GM12878 (cell line): ENCODE results near the gene DIAPH1. TPM values are rescaled to one million over a fixed set of nuclear protein-coding genes. Genes with fewer than 3 reads are reported as not detected.

ENCODE experiments used
- ATAC-seq: fragments of 200-7000 bp; cut with Tn5 transposase; 3 replicates; pipeline ENCODE4 v1.9.1; 2020; ENCODE audit warnings: mild to moderate bottlenecking, moderate library complexity
- BruUV-seq: library from RNA; stranded (reverse); fragments of 400-500 nt; replicated peaks from 2 replicates; lab custom pipeline; 2021; lab: Mats Ljungman, UMichigan
- CTCF ChIA-PET: fragments of 300-600 bp; sonication (Branson Sonifier 250); formaldehyde crosslinking; extraction: SDS; loops from one replicate; lab custom pipeline; 2021; ENCODE audit warnings: inconsistent platforms; lab: Yijun Ruan, JAX
- POLR2A ChIA-PET: fragments of 350-600 bp; formaldehyde crosslinking; extraction: SDS; loops from one replicate; lab custom pipeline; 2021; ENCODE audit warnings: inconsistent platforms; lab: Charles Lee
- RAD21 ChIA-PET: fragments of 300-600 bp; sonication (Branson Sonifier 250); formaldehyde crosslinking; loops from one replicate; lab custom pipeline; 2023; ENCODE audit warnings: antibody characterized with exemption; ENCODE audit not compliant: unreplicated experiment; lab: Charles Lee
- SMC1A ChIA-PET: fragments of 300-600 bp; sonication (Branson Sonifier 250); formaldehyde crosslinking; loops from one replicate; lab custom pipeline; 2023; ENCODE audit not compliant: unreplicated experiment, uncharacterized antibody; lab: Charles Lee
- DNase-seq: peaks from one replicate; pipeline ENCODE4 v3.0.0-alpha.2; 2011; ENCODE audit warnings: low read depth, low spot score
- FAIRE-seq: peaks from 3 replicates; lab custom pipeline; 2011; peaks lifted over from hg19 to GRCh38; lab: Jason Lieb, UNC
- H2AFZ ChIP-seq: 2 replicates; pipeline ENCODE4 v1.6.0; 2011; ENCODE audit warnings: low read depth, low read length, control low read depth; ENCODE audit not compliant: control insufficient read depth
- H3K27ac ChIP-seq: 2 replicates; pipeline ENCODE4 v1.5.1; 2011; ENCODE audit warnings: control low read depth; ENCODE audit not compliant: control insufficient read depth, insufficient read depth
- H3K27me3 ChIP-seq, 2 experiments: replicated peaks in 1 of 2; 2 replicates each; pipeline versions ENCODE4 v1.6.0 to v1.6.1; 2011; ENCODE audit warnings: low read length in 1 of 2; ENCODE audit not compliant: control insufficient read depth in 2 of 2, insufficient read depth in 2 of 2
- H3K36me3 ChIP-seq, 2 experiments: 2 replicates each; pipeline ENCODE4 v1.5.1; 2011; ENCODE audit warnings: low read length in 1 of 2; ENCODE audit not compliant: control insufficient read depth in 2 of 2, insufficient read depth in 2 of 2
- H3K4me1 ChIP-seq: 2 replicates; pipeline ENCODE4 v1.6.1; 2011; ENCODE audit warnings: mild to moderate bottlenecking, low read length, moderate library complexity, mixed read lengths; ENCODE audit not compliant: control insufficient read depth, insufficient read depth
- H3K4me2 ChIP-seq: 2 replicates; pipeline ENCODE4 v1.6.0; 2011; ENCODE audit warnings: control low read depth; ENCODE audit not compliant: control insufficient read depth, insufficient read depth
- H3K4me3 ChIP-seq: fragments of 200-600 bp; sonication (generic); 2 replicates; pipeline ENCODE4 v1.5.1; 2016
- H3K79me2 ChIP-seq: 2 replicates; pipeline ENCODE4 v1.6.0; 2011; ENCODE audit warnings: low read length; ENCODE audit not compliant: control insufficient read depth, insufficient read depth
- H3K9ac ChIP-seq: 2 replicates; pipeline ENCODE4 v1.8.0; 2011; ENCODE audit warnings: low read length, control low read depth, mixed read lengths; ENCODE audit not compliant: control insufficient read depth, insufficient read depth
- H3K9me3 ChIP-seq: replicated peaks from 3 replicates; pipeline ENCODE4 v1.5.1; 2011; ENCODE audit warnings: mild to moderate bottlenecking, low read length; ENCODE audit not compliant: control insufficient read depth, insufficient read depth
- H4K20me1 ChIP-seq: 2 replicates; pipeline ENCODE4 v1.6.0; 2011; ENCODE audit not compliant: control insufficient read depth, insufficient read depth
- FOS ChIP-seq: IDR thresholded peaks from 3 replicates; pipeline ENCODE4 v1.6.1; 2011; ENCODE audit warnings: borderline replicate concordance; ENCODE audit not compliant: insufficient read length; ENCODE audit errors: extremely low read depth
- JUNB ChIP-seq: IDR thresholded peaks from 2 replicates; pipeline ENCODE4 v1.6.1; 2016; ENCODE audit warnings: antibody characterized with exemption, mild to moderate bottlenecking
- RB1 ChIP-seq: fragments of 450-650 bp; formaldehyde crosslinking; IDR thresholded peaks from 2 replicates; pipeline ENCODE4 v1.6.1; 2017; ENCODE audit warnings: mild to moderate bottlenecking, borderline replicate concordance
- SIX5 ChIP-seq: IDR thresholded peaks from 2 replicates; pipeline ENCODE4 v1.6.1; 2011; ENCODE audit warnings: mild to moderate bottlenecking, low read depth, low read length, moderate library complexity; ENCODE audit not compliant: severe bottlenecking
- ZNF622 ChIP-seq: fragments of 450-650 bp; IDR thresholded peaks from 2 replicates; pipeline ENCODE4 v1.6.1; 2017; ENCODE audit warnings: mild to moderate bottlenecking, inconsistent platforms
- WGBS: methylation state at CpG from one replicate; pipeline ENCODE4 v1.1.6; 2016; ENCODE audit warnings: low lambda C conversion rate; ENCODE audit not compliant: insufficient replicate concordance, insufficient coverage; ENCODE audit errors: missing lambda C conversion rate; 5-methylcytosine and 5-hydroxymethylcytosine counted together
- in situ Hi-C: fragments of 300-500 bp; cut with MboI; formaldehyde crosslinking; loops from 9 replicates; pipeline ENCODE4 v1.14.3; 2018; ENCODE audit warnings: mixed read lengths
- intact Hi-C: fragments of 100-400 bp; cut with micrococcal nuclease; formaldehyde crosslinking; loops from one replicate; pipeline ENCODE4 v1.14.2; 2022; ENCODE audit not compliant: unreplicated experiment
- polyA plus RNA-seq, 11 experiments: library from polyadenylated mRNA; depleted of rRNA in 4 of 11; unstranded in 6 of 11; stranded (reverse) in 5 of 11; fragments of >200 nt; fragmentation: Nextera tagmentation in 4 of 11; fragmentation: Illumina TruSeq in 1 of 11; extraction: Ambion mirVana in 4 of 11; extraction: Trizol in 1 of 11; gene quantifications; 1 replicate in 1 of 11; 2 replicates in 10 of 11; pipeline versions ENCODE4 v1.2.1 to v1.2.3, GENCODE V29; 2011 to 2016; ENCODE audit warnings: inconsistent platforms in 2 of 11, missing spikeins in 2 of 11, low read depth in 1 of 11
- total RNA-seq, 4 experiments: library from RNA; depleted of rRNA in 3 of 4; stranded (reverse); fragments of >200 nt in 3 of 4; fragmentation: Illumina TruSeq in 1 of 4; extraction: Trizol in 1 of 4; gene quantifications; 2 replicates each; pipeline versions ENCODE4 v1.2.1 to v1.2.3, GENCODE V29; 2013 to 2021
- TF ChIP-seq, protein P1 (sequence below): fragments of 450-650 bp; formaldehyde crosslinking; IDR thresholded peaks from 2 replicates; pipeline ENCODE4 v1.4.0; 2022; ENCODE audit warnings: mild to moderate bottlenecking, moderate library complexity
- TF ChIP-seq, protein P2 (sequence below): fragments of 450-650 bp; IDR thresholded peaks from 2 replicates; pipeline ENCODE4 v1.6.1; 2018; ENCODE audit warnings: borderline replicate concordance, mild to moderate bottlenecking; ENCODE audit not compliant: partially characterized antibody
- TF ChIP-seq, protein P3 (sequence below): fragments of 450-650 bp; IDR thresholded peaks from 2 replicates; pipeline ENCODE4 v1.6.1; 2017; ENCODE audit warnings: mild to moderate bottlenecking, moderate library complexity
- TF ChIP-seq, protein P4 (sequence below): fragments of 450-650 bp; IDR thresholded peaks from 2 replicates; pipeline ENCODE4 v1.6.1; 2016; ENCODE audit warnings: mild to moderate bottlenecking, moderate library complexity, borderline replicate concordance

The DIAPH1 gene
- total and polyA plus RNA-seq, 10 of the 15 experiments (the other 5 are each of a cell fraction or from before 2014, with no cell fraction given) = 37.8 to 168 (median 59.0) TPM

DNA sequence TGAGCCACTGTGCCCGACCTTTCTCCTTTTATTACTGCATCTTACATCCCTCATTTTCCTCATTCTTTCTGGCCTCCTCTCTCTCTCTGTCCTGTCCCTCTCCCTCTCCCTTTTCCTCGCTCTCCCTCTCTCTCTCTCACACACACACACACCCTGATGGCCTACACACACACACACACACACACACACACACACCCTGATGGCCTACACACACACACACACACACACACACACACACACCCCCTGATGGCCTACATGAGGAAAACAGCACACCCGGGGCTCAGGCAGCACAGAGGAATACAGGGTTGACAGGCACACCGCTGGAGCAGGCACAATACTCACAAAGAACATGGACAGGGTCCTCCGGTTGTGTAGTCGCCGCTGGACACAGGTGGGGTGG, 36.2 kb upstream of the DIAPH1 start:
- WGBS = 44% methylated on average over 6 of the region's 7 CpGs
- Histone ChIP-seq H3K9ac (no peak overlapping the region), H3K36me3 (no peaks in the 10 kb centered on the region), H2AFZ (no peak overlapping the region), H3K27ac (no peak overlapping the region), H3K4me1 (peaks cover 8% of the 10 kb centered on the region), H3K9me3 (no peaks in the 10 kb centered on the region), H3K4me3 (no peak overlapping the region), H3K79me2 (no peaks in the 10 kb centered on the region), H3K4me2 (no peak overlapping the region), H3K27me3 (no peaks in the 10 kb centered on the region), H4K20me1 (no peaks in the 10 kb centered on the region)
- ChIA-PET CTCF (interaction anchor here (1.5 kb wide), 1 partner anchor 10 kb away, joined by 3 read pairs; no protein-coding TSS in a partner anchor), RAD21 (no interaction called here), SMC1A (no interaction called here), POLR2A (no interaction called here)
- in situ Hi-C loops (no loop called here), intact Hi-C loops (no loop called here)
- no peak for DNase-seq
- ATAC-seq = no peak
- BruUV-seq = no TSS peak
- FAIRE-seq = no peak
- TF ChIP-seq, protein P1, sequence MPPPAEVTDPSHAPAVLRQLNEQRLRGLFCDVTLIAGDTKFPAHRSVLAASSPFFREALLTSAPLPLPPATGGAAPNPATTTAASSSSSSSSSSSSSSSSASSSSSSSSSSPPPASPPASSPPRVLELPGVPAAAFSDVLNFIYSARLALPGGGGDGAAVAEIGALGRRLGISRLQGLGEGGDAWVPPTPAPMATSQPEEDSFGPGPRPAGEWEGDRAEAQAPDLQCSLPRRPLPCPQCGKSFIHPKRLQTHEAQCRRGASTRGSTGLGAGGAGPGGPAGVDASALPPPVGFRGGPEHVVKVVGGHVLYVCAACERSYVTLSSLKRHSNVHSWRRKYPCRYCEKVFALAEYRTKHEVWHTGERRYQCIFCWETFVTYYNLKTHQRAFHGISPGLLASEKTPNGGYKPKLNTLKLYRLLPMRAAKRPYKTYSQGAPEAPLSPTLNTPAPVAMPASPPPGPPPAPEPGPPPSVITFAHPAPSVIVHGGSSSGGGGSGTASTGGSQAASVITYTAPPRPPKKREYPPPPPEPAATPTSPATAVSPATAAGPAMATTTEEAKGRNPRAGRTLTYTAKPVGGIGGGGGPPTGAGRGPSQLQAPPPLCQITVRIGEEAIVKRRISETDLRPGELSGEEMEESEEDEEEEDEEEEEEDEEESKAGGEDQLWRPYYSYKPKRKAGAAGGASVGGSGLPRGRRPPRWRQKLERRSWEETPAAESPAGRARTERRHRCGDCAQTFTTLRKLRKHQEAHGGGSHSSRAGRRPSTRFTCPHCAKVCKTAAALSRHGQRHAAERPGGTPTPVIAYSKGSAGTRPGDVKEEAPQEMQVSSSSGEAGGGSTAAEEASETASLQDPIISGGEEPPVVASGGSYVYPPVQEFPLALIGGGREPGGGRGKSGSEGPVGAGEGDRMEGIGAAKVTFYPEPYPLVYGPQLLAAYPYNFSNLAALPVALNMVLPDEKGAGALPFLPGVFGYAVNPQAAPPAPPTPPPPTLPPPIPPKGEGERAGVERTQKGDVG = no peak
- TF ChIP-seq, protein P2, sequence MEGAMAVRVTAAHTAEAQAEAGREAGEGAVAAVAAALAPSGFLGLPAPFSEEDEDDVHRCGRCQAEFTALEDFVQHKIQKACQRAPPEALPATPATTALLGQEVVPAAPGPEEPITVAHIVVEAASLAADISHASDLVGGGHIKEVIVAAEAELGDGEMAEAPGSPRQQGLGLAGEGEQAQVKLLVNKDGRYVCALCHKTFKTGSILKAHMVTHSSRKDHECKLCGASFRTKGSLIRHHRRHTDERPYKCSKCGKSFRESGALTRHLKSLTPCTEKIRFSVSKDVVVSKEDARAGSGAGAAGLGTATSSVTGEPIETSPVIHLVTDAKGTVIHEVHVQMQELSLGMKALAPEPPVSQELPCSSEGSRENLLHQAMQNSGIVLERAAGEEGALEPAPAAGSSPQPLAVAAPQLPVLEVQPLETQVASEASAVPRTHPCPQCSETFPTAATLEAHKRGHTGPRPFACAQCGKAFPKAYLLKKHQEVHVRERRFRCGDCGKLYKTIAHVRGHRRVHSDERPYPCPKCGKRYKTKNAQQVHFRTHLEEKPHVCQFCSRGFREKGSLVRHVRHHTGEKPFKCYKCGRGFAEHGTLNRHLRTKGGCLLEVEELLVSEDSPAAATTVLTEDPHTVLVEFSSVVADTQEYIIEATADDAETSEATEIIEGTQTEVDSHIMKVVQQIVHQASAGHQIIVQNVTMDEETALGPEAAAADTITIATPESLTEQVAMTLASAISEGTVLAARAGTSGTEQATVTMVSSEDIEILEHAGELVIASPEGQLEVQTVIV = no peak
- no peak for TF ChIP-seq RB1
- no peak for TF ChIP-seq FOS
- TF ChIP-seq JUNB = no peak
- TF ChIP-seq, protein P3, sequence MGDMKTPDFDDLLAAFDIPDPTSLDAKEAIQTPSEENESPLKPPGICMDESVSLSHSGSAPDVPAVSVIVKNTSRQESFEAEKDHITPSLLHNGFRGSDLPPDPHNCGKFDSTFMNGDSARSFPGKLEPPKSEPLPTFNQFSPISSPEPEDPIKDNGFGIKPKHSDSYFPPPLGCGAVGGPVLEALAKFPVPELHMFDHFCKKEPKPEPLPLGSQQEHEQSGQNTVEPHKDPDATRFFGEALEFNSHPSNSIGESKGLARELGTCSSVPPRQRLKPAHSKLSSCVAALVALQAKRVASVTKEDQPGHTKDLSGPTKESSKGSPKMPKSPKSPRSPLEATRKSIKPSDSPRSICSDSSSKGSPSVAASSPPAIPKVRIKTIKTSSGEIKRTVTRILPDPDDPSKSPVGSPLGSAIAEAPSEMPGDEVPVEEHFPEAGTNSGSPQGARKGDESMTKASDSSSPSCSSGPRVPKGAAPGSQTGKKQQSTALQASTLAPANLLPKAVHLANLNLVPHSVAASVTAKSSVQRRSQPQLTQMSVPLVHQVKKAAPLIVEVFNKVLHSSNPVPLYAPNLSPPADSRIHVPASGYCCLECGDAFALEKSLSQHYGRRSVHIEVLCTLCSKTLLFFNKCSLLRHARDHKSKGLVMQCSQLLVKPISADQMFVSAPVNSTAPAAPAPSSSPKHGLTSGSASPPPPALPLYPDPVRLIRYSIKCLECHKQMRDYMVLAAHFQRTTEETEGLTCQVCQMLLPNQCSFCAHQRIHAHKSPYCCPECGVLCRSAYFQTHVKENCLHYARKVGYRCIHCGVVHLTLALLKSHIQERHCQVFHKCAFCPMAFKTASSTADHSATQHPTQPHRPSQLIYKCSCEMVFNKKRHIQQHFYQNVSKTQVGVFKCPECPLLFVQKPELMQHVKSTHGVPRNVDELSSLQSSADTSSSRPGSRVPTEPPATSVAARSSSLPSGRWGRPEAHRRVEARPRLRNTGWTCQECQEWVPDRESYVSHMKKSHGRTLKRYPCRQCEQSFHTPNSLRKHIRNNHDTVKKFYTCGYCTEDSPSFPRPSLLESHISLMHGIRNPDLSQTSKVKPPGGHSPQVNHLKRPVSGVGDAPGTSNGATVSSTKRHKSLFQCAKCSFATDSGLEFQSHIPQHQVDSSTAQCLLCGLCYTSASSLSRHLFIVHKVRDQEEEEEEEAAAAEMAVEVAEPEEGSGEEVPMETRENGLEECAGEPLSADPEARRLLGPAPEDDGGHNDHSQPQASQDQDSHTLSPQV = no peak
- TF ChIP-seq ZNF622 = no peak
- TF ChIP-seq SIX5 = no peak
- TF ChIP-seq, protein P4, sequence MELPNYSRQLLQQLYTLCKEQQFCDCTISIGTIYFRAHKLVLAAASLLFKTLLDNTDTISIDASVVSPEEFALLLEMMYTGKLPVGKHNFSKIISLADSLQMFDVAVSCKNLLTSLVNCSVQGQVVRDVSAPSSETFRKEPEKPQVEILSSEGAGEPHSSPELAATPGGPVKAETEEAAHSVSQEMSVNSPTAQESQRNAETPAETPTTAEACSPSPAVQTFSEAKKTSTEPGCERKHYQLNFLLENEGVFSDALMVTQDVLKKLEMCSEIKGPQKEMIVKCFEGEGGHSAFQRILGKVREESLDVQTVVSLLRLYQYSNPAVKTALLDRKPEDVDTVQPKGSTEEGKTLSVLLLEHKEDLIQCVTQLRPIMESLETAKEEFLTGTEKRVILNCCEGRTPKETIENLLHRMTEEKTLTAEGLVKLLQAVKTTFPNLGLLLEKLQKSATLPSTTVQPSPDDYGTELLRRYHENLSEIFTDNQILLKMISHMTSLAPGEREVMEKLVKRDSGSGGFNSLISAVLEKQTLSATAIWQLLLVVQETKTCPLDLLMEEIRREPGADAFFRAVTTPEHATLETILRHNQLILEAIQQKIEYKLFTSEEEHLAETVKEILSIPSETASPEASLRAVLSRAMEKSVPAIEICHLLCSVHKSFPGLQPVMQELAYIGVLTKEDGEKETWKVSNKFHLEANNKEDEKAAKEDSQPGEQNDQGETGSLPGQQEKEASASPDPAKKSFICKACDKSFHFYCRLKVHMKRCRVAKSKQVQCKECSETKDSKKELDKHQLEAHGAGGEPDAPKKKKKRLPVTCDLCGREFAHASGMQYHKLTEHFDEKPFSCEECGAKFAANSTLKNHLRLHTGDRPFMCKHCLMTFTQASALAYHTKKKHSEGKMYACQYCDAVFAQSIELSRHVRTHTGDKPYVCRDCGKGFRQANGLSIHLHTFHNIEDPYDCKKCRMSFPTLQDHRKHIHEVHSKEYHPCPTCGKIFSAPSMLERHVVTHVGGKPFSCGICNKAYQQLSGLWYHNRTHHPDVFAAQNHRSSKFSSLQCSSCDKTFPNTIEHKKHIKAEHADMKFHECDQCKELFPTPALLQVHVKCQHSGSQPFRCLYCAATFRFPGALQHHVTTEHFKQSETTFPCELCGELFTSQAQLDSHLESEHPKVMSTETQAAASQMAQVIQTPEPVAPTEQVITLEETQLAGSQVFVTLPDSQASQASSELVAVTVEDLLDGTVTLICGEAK = no peak
